GM12892 (cell line): Measurements from ENCODE around the gene GGNBP2.
A peak's percentile ranks its signal among the peaks of the same experiment; 100 is the strongest.

ENCODE experiments used
- DNase-seq: peaks from one replicate; pipeline ENCODE4 v3.0.0; 2011; ENCODE audit not compliant: insufficient read length
- FAIRE-seq: peaks from 2 replicates; lab custom pipeline; 2011; peaks lifted over from hg19 to GRCh38; lab: Jason Lieb, UNC
- POLR2A ChIP-seq: IDR thresholded peaks from 2 replicates; pipeline ENCODE4 v1.6.1; 2011; ENCODE audit warnings: low read depth, low read length, control low read depth
- POLR2AphosphoS5 ChIP-seq: IDR thresholded peaks from 2 replicates; pipeline ENCODE4 v1.6.1; 2011; ENCODE audit warnings: low read depth, low read length, control low read depth
- TAF1 ChIP-seq: IDR thresholded peaks from 2 replicates; pipeline ENCODE4 v1.6.1; 2011; ENCODE audit warnings: low read depth, mild to moderate bottlenecking, control low read depth, low read length, borderline replicate concordance

GGNBP2 gene

DNA sequence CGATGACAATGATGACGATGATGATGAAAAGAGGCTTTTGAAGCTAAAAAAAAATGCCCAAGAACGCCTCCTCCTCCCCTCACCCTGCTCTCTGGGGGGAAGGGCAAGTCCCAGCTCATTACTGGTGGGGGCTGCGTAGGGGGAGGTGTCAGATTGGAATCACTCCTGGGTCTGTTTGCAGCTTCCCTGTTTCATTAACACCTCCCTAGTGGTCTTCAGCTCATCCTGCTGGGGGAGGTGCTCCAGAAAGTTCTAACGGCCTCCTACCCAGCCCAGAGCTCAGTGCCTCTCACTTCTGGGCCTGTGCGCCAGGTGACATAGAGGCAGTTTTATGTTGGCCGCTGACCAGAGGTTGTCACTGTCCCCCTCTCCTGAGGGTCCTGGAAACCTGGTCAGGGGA lies 69.4 kb downstream of the GGNBP2 start:
- no peak for DNase-seq
- no peak for FAIRE-seq
- TF ChIP-seq TAF1 (no peak), POLR2AphosphoS5 (no peak)

- FAIRE-seq = no peak
- no peak for DNase-seq
- TF ChIP-seq POLR2A (no peak), TAF1 (no peak), POLR2AphosphoS5 (no peak)
Measured at GRCh38 chr17:36614933-36615332, 70.2 kb downstream of the GGNBP2 start.

GRCh38 chr17:36616061-36617029 lies 71.6 kb downstream of the GGNBP2 start:
- TF ChIP-seq POLR2A (no peak), TAF1 (no peak)
- no peak for DNase-seq
- no peak for FAIRE-seq

GRCh38 chr17:36617773-36618172 lies 73.1 kb downstream of the GGNBP2 start:
- no peak for TF ChIP-seq TAF1
- no peak for TF ChIP-seq POLR2AphosphoS5
- TF ChIP-seq POLR2A = no peak
- no peak for DNase-seq
- FAIRE-seq = no peak

- FAIRE-seq (no peak), DNase-seq (no peak)
- TF ChIP-seq POLR2A (no peak), TAF1 (no peak), POLR2AphosphoS5 (no peak)
Measured at GRCh38 chr17:36623281-36623680, 78.6 kb downstream of the GGNBP2 start.

DNA sequence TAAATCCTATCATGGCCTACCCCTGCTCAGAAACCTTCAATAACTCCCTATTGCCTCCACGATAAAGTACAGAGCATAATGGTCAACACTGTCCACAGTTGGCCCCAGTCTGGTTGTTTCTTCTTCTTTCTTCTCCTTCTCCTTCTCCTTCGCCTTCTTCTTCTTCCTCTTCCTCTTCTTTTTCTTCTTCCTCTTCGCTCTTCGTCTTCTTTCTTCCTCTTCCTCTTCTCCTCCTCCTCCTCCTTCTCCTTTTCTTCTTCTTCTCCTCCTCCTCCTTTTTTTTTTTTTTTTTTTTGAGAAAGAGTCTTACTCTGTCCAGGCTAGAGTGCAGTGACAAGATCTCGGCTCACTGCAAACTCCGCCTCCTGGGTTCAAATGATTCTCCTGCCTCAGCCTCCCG lies 80.5 kb downstream of the GGNBP2 start:
- no peak for TF ChIP-seq POLR2AphosphoS5
- TF ChIP-seq TAF1 = no peak
- TF ChIP-seq POLR2A = no peak
- no peak for FAIRE-seq
- no peak for DNase-seq

DNA sequence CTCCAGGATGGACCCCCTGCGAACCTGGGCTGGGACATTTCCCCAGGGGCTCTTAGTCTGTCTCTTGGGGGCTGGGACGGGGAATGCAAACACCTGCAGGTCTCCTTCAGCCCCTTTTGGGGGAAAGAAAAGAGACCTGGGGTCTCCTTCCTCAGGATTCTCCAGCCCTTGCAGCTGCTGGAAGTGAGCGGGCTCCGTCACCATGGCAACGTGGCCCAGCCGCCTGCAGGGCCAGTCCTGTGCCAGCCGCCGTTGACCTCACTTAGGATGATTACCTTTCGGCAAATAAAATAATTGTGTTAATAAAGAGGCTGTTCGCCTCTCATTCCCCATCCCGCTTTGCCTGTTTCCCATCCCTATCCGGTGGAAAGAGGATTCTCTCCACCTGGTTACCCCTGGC lies 82.4 kb downstream of the GGNBP2 start:
- TF ChIP-seq POLR2A = no peak
- TF ChIP-seq POLR2AphosphoS5 = no peak
- TF ChIP-seq TAF1 = no peak
- FAIRE-seq (no peak), DNase-seq (no peak)

GRCh38 chr17:36628576-36628975 lies 83.9 kb downstream of the GGNBP2 start:
- FAIRE-seq = no peak
- TF ChIP-seq TAF1 (no peak), POLR2AphosphoS5 (no peak), POLR2A (no peak)

GRCh38 chr17:36629252-36629847 lies 84.6 kb downstream of the GGNBP2 start:
- DNase-seq (peak; percentile 77), FAIRE-seq (no peak)
- TF ChIP-seq POLR2A (no peak), TAF1 (no peak), POLR2AphosphoS5 (no peak)

More at GRCh38 chr17:36628576-36628975, 83.9 kb downstream of the GGNBP2 start:
- no peak for DNase-seq

DNA sequence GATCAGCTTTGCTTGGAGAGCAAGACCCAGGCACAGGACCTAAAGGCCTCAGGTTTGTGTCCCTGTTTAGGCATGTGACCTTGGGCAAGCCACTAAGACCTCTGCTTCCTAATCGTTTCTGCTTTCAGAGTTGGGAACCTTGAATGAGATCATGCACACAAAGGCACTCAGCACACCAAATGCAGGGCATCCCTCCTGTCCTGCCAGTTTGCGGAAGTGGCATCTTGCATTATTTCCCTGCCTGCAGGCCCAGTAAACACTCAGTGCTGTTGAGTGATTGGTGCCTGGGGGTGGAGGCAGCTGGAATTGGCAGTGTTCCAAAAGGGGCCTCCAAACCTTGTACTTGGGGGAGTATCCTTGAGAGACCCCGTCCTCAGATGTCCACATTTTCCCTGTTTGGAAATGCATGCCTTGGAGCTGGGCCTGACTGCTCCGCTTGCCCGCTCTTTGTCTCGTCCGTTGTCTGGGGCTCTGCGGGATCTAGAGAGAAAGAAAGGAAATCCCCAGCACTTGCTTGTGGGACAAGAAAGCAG lies 85.3 kb downstream of the GGNBP2 start:
- no peak for FAIRE-seq
- no peak for TF ChIP-seq TAF1
- no peak for TF ChIP-seq POLR2A
- no peak for TF ChIP-seq POLR2AphosphoS5
- DNase-seq = no peak

DNA sequence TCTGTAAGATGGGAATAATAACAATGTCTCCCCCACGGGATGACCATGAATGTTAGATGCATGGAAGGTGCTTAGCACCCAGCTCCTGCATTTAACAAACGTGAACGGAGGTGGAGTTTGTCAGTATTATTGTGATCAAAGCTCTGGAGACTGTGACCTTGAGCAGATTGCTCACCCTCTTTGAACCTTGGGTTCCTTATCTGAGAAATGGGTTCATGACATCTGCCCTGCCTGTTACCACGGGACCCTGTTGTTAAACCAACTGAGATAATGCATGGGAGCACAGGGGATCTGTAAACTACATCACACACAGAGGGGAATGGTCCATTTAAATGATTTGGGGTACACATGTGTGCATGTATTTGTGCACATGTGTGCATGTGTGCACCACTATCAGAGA lies 86.3 kb downstream of the GGNBP2 start:
- FAIRE-seq (no peak), DNase-seq (no peak)
- TF ChIP-seq POLR2AphosphoS5 (no peak), TAF1 (no peak), POLR2A (no peak)
